Nephron progenitor cell (in vitro differentiated cells): ENCODE results near the gene FUS.
A peak's percentile ranks its signal among the peaks of the same experiment; 100 is the strongest.

Source experiments
- DNase-seq: peaks from one replicate; pipeline ENCODE4 v3.0.0; 2021
- H3K27ac Mint-ChIP-seq: 2 replicates; pipeline ENCODE4 v1.8.0; 2021; ENCODE audit warnings: mild to moderate bottlenecking, moderate library complexity, mixed read lengths
- H3K27me3 Mint-ChIP-seq: 2 replicates; pipeline ENCODE4 v1.8.0; 2021; ENCODE audit warnings: mild to moderate bottlenecking, low read depth, mixed read lengths; ENCODE audit not compliant: poor library complexity
- H3K36me3 Mint-ChIP-seq: 2 replicates; pipeline ENCODE4 v1.8.0; 2021; ENCODE audit warnings: low read depth, mixed read lengths
- H3K4me1 Mint-ChIP-seq: 2 replicates; pipeline ENCODE4 v1.8.0; 2021; ENCODE audit warnings: mixed read lengths
- H3K4me3 Mint-ChIP-seq: 2 replicates; pipeline ENCODE4 v1.8.0; 2021; ENCODE audit warnings: mild to moderate bottlenecking, moderate library complexity, mixed read lengths
- H3K9me3 Mint-ChIP-seq: 2 replicates; pipeline ENCODE4 v1.8.0; 2021; ENCODE audit warnings: mild to moderate bottlenecking, moderate library complexity, mixed read lengths
- CTCF ChIP-seq: fragments of 200-600 bp; sonication (generic); IDR thresholded peaks from 2 replicates; pipeline ENCODE4 v1.5.0; 2021; ENCODE audit warnings: antibody characterized with exemption

The FUS gene

GRCh38 chr16:31186930-31187807 is 7.2 kb downstream of the FUS start:
- no peak for DNase-seq
- H3K4me3 Mint-ChIP-seq = no peak overlapping the region
- no peak overlapping the region for H3K27ac Mint-ChIP-seq
- H3K4me1 Mint-ChIP-seq = peaks cover 53% of the 10 kb centered on the region
- peaks cover 98% of the 10 kb centered on the region for H3K36me3 Mint-ChIP-seq
- H3K27me3 Mint-ChIP-seq = no peaks in the 10 kb centered on the region
- TF ChIP-seq CTCF = no peak
- no peaks in the 10 kb centered on the region for H3K9me3 Mint-ChIP-seq

GRCh38 chr16:31187808-31188189 is 7.9 kb downstream of the FUS start:
- H3K27ac Mint-ChIP-seq = no peak overlapping the region
- no peaks in the 10 kb centered on the region for H3K27me3 Mint-ChIP-seq
- H3K36me3 Mint-ChIP-seq = peaks cover 95% of the 10 kb centered on the region
- peaks cover 47% of the 10 kb centered on the region for H3K4me1 Mint-ChIP-seq
- no peak for DNase-seq
- H3K4me3 Mint-ChIP-seq = no peak overlapping the region
- no peaks in the 10 kb centered on the region for H3K9me3 Mint-ChIP-seq
- no peak for TF ChIP-seq CTCF

GRCh38 chr16:31188450-31189411 is 8.8 kb downstream of the FUS start:
- peak overlapping the region; percentile 4 for H3K27ac Mint-ChIP-seq
- peaks cover 95% of the 10 kb centered on the region for H3K36me3 Mint-ChIP-seq
- no peak for TF ChIP-seq CTCF
- H3K9me3 Mint-ChIP-seq = no peaks in the 10 kb centered on the region
- no peak for DNase-seq
- no peak overlapping the region for H3K4me3 Mint-ChIP-seq
- H3K4me1 Mint-ChIP-seq = peaks cover 38% of the 10 kb centered on the region
- no peaks in the 10 kb centered on the region for H3K27me3 Mint-ChIP-seq

- Mint-ChIP-seq H3K27me3 (no peaks in the 10 kb centered on the region), H3K9me3 (no peaks in the 10 kb centered on the region), H3K4me3 (no peak overlapping the region), H3K36me3 (peaks cover 96% of the 10 kb centered on the region), H3K4me1 (peaks cover 32% of the 10 kb centered on the region), H3K27ac (peak overlapping the region; percentile 4)
- no peak for TF ChIP-seq CTCF
- no peak for DNase-seq
These were observed 9.5 kb downstream of the FUS start for GRCh38 chr16:31189412-31189778.

GRCh38 chr16:31190061-31190460 is 10.1 kb downstream of the FUS start:
- Mint-ChIP-seq H3K27me3 (no peaks in the 10 kb centered on the region), H3K4me3 (no peak overlapping the region), H3K27ac (peak overlapping the region; percentile 7), H3K9me3 (no peaks in the 10 kb centered on the region), H3K4me1 (peaks cover 26% of the 10 kb centered on the region), H3K36me3 (peaks cover 97% of the 10 kb centered on the region)
- DNase-seq = no peak
- TF ChIP-seq CTCF = no peak
